Natural killer cell treated with Interleukin-12 subunit alpha and Interleukin-12 subunit beta and Interleukin-15 and Interleukin-18, amount 100 ng/mL, for 72 hours (primary cell): ENCODE results near the gene PIGZ. TPM values are rescaled to one million over a fixed set of nuclear protein-coding genes. Genes with fewer than 3 reads are reported as not detected.
A peak's percentile ranks its signal among the peaks of the same experiment; 100 is the strongest.

Source experiments
- ATAC-seq, 2 donors: fragments of 150-1000 bp; cut with Tn5 transposase in 1 of 2; sonication (Bioruptor Pico), chemical (Tn5 transposase) in 1 of 2; 2 replicates each; pipeline ENCODE4 v1.10.0; 2021
- DNase-seq: peaks from one replicate; pipeline ENCODE4 v3.0.0; 2022; ENCODE audit warnings: low spot score
- H3K27ac Mint-ChIP-seq, 2 donors: 1 replicate in 1 of 2; 2 replicates in 1 of 2; pipeline ENCODE4 v1.8.0; 2022; ENCODE audit warnings: mixed read lengths in 2 of 2, mild to moderate bottlenecking in 1 of 2, moderate library complexity in 1 of 2
- H3K27me3 Mint-ChIP-seq, 2 donors: 1 replicate in 1 of 2; 2 replicates in 1 of 2; pipeline ENCODE4 v1.8.0; 2022; ENCODE audit warnings: mixed read lengths in 2 of 2
- H3K36me3 Mint-ChIP-seq: one replicate; pipeline ENCODE4 v1.8.0; 2022; ENCODE audit warnings: mixed read lengths
- H3K4me1 Mint-ChIP-seq, 2 donors: 1 replicate in 1 of 2; 2 replicates in 1 of 2; pipeline ENCODE4 v1.8.0; 2022; ENCODE audit warnings: low read depth in 2 of 2, mixed read lengths in 2 of 2, mild to moderate bottlenecking in 1 of 2
- H3K4me3 Mint-ChIP-seq: one replicate; pipeline ENCODE4 v1.8.0; 2022; ENCODE audit warnings: mixed read lengths
- H3K9me3 Mint-ChIP-seq: 2 replicates; pipeline ENCODE4 v1.8.0; 2022; ENCODE audit warnings: mixed read lengths
- total RNA-seq, 2 donors: library from RNA; stranded (reverse); gene quantifications; one replicate each; pipeline ENCODE4 v1.2.3, GENCODE V29; 2022

PIGZ gene
- total RNA-seq, 2 donors from 2014 or later: 1.4 to 1.5 TPM

- Mint-ChIP-seq H3K4me1 (peaks cover 2 to 5% of the 10 kb centered on the region in 2 donors), H3K27ac (no peak overlapping the region), H3K4me3 (no peak overlapping the region), H3K36me3 (no peaks in the 10 kb centered on the region), H3K9me3 (no peaks in the 10 kb centered on the region), H3K27me3 (no peaks in the 10 kb centered on the region)
- DNase-seq (no peak), ATAC-seq (no peak)
These were observed 38.8 kb upstream of the PIGZ start for GRCh38 chr3:197007296-197007940.

- DNase-seq: no peak
- no peaks in the 10 kb centered on the region for H3K9me3 Mint-ChIP-seq
- H3K4me3 Mint-ChIP-seq: no peak overlapping the region
These were observed 38.2 kb upstream of the PIGZ start for GRCh38 chr3:197006860-197007259.

GRCh38 chr3:197006446-197006845, 37.8 kb upstream of the PIGZ start:
- Mint-ChIP-seq H3K27ac (no peak overlapping the region), H3K36me3 (no peaks in the 10 kb centered on the region), H3K4me1 (peaks cover 5% of the 10 kb centered on the region in 2 donors), H3K4me3 (no peak overlapping the region), H3K9me3 (no peaks in the 10 kb centered on the region), H3K27me3 (no peaks in the 10 kb centered on the region)
- no peak for ATAC-seq
- no peak for DNase-seq

More at GRCh38 chr3:197006860-197007259, 38.2 kb upstream of the PIGZ start:
- no peak for ATAC-seq
- H3K27ac Mint-ChIP-seq: no peak overlapping the region
- no peaks in the 10 kb centered on the region for H3K36me3 Mint-ChIP-seq
- peaks cover 2 to 5% of the 10 kb centered on the region in 2 donors for H3K4me1 Mint-ChIP-seq
- no peaks in the 10 kb centered on the region for H3K27me3 Mint-ChIP-seq

- DNase-seq (peak; percentile 57), ATAC-seq (no peak)
- Mint-ChIP-seq H3K9me3 (no peaks in the 10 kb centered on the region), H3K4me1 (peaks cover 5 to 7% of the 10 kb centered on the region in 2 donors), H3K27me3 (no peaks in the 10 kb centered on the region), H3K27ac (peak overlapping the region in 1 of 2 donors; percentile 31), H3K4me3 (peak overlapping the region; percentile 73), H3K36me3 (no peaks in the 10 kb centered on the region)
These were observed 35.1 kb upstream of the PIGZ start for GRCh38 chr3:197003461-197004385.

GRCh38 chr3:197002701-197003454, 34.2 kb upstream of the PIGZ start:
- no peaks in the 10 kb centered on the region for H3K27me3 Mint-ChIP-seq
- H3K4me1 Mint-ChIP-seq: peaks cover 5 to 7% of the 10 kb centered on the region in 2 donors
- DNase-seq: peak; percentile 88
- H3K4me3 Mint-ChIP-seq: peak overlapping the region; percentile 73
- H3K36me3 Mint-ChIP-seq: no peaks in the 10 kb centered on the region
- H3K27ac Mint-ChIP-seq: no peak overlapping the region
- H3K9me3 Mint-ChIP-seq: no peaks in the 10 kb centered on the region
- ATAC-seq: peak; percentile 88 to 91

- H3K4me3 Mint-ChIP-seq: peak overlapping the region; percentile 57
- no peaks in the 10 kb centered on the region for H3K36me3 Mint-ChIP-seq
- H3K27ac Mint-ChIP-seq: peak overlapping the region; percentile 41 to 42
- ATAC-seq (no peak), DNase-seq (peak; percentile 62)
- H3K4me1 Mint-ChIP-seq: peaks cover 5 to 7% of the 10 kb centered on the region in 2 donors
- no peaks in the 10 kb centered on the region for H3K27me3 Mint-ChIP-seq
- no peaks in the 10 kb centered on the region for H3K9me3 Mint-ChIP-seq
These were observed 33.5 kb upstream of the PIGZ start for GRCh38 chr3:197001972-197002700.

GRCh38 chr3:197001106-197001971, 32.7 kb upstream of the PIGZ start:
- peak overlapping the region; percentile 57 for H3K4me3 Mint-ChIP-seq
- peak; percentile 53 for DNase-seq
- no peaks in the 10 kb centered on the region for H3K27me3 Mint-ChIP-seq
- no peaks in the 10 kb centered on the region for H3K9me3 Mint-ChIP-seq
- H3K36me3 Mint-ChIP-seq: no peaks in the 10 kb centered on the region
- H3K27ac Mint-ChIP-seq: peak overlapping the region; percentile 41 to 42
- ATAC-seq: no peak
- peaks cover 5 to 7% of the 10 kb centered on the region in 2 donors for H3K4me1 Mint-ChIP-seq

GRCh38 chr3:197000211-197000610, 31.6 kb upstream of the PIGZ start:
- Mint-ChIP-seq H3K4me1 (peaks cover 5 to 7% of the 10 kb centered on the region in 2 donors), H3K36me3 (no peaks in the 10 kb centered on the region), H3K27me3 (no peaks in the 10 kb centered on the region), H3K27ac (no peak overlapping the region), H3K4me3 (no peak overlapping the region), H3K9me3 (no peaks in the 10 kb centered on the region)
- peak; percentile 56 for DNase-seq
- ATAC-seq: no peak

GRCh38 chr3:196998966-196999760, 30.5 kb upstream of the PIGZ start:
- Mint-ChIP-seq H3K36me3 (no peaks in the 10 kb centered on the region), H3K27ac (no peak overlapping the region), H3K4me1 (peaks cover 5 to 7% of the 10 kb centered on the region in 2 donors), H3K9me3 (no peaks in the 10 kb centered on the region), H3K4me3 (no peak overlapping the region), H3K27me3 (no peaks in the 10 kb centered on the region)
- DNase-seq (peak; percentile 45), ATAC-seq (no peak)

- DNase-seq: no peak
These were observed 28.7 kb upstream of the PIGZ start for GRCh38 chr3:196997311-196997710.

GRCh38 chr3:196996454-196997265, 28.0 kb upstream of the PIGZ start:
- H3K27ac Mint-ChIP-seq: no peak overlapping the region
- H3K27me3 Mint-ChIP-seq: no peaks in the 10 kb centered on the region
- H3K9me3 Mint-ChIP-seq: no peaks in the 10 kb centered on the region
- DNase-seq (no peak), ATAC-seq (no peak)
- H3K36me3 Mint-ChIP-seq: no peaks in the 10 kb centered on the region
- H3K4me3 Mint-ChIP-seq: no peak overlapping the region
- peaks cover 0 to 3% of the 10 kb centered on the region in 2 donors for H3K4me1 Mint-ChIP-seq

More at GRCh38 chr3:196997311-196997710, 28.7 kb upstream of the PIGZ start:
- H3K4me3 Mint-ChIP-seq: no peak overlapping the region
- H3K27ac Mint-ChIP-seq: no peak overlapping the region
- ATAC-seq: no peak
- no peaks in the 10 kb centered on the region for H3K27me3 Mint-ChIP-seq
- peaks cover 0 to 5% of the 10 kb centered on the region in 2 donors for H3K4me1 Mint-ChIP-seq
- no peaks in the 10 kb centered on the region for H3K36me3 Mint-ChIP-seq
- H3K9me3 Mint-ChIP-seq: no peaks in the 10 kb centered on the region
